ENCODE data around the gene OLIG2.

GRCh38 chr21:33025106-33025488 lies 638 bp upstream of the OLIG2 start:
- TF ChIP-seq POLR2AphosphoS5 (IDR thresholded peaks at IDR 0.05): no peak
- TF ChIP-seq, protein P1, sequence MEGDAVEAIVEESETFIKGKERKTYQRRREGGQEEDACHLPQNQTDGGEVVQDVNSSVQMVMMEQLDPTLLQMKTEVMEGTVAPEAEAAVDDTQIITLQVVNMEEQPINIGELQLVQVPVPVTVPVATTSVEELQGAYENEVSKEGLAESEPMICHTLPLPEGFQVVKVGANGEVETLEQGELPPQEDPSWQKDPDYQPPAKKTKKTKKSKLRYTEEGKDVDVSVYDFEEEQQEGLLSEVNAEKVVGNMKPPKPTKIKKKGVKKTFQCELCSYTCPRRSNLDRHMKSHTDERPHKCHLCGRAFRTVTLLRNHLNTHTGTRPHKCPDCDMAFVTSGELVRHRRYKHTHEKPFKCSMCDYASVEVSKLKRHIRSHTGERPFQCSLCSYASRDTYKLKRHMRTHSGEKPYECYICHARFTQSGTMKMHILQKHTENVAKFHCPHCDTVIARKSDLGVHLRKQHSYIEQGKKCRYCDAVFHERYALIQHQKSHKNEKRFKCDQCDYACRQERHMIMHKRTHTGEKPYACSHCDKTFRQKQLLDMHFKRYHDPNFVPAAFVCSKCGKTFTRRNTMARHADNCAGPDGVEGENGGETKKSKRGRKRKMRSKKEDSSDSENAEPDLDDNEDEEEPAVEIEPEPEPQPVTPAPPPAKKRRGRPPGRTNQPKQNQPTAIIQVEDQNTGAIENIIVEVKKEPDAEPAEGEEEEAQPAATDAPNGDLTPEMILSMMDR (IDR thresholded peaks at IDR 0.05): no peak
- TF ChIP-seq EP300 (IDR thresholded peaks at IDR 0.05): no peak
